ENCODE results near the gene TRPC1. TPM values are rescaled to one million over a fixed set of nuclear protein-coding genes. Genes with fewer than 3 reads are reported as not detected.
"Not testable (repeated sequence)": the region's sequence is repeated elsewhere in the genome, so short reads cannot be mapped to it uniquely, and the experiment has no call there.

TRPC1 gene
- total RNA-seq, 1 donor, result 19.9 TPM

- Histone ChIP-seq H3K4me1 (ENCODE audit: insufficient read depth, low read length) (no peaks in the 10 kb centered on the region), H2AFZ (ENCODE audit: low read length) (no peak overlapping the region), H3K4me2 (ENCODE audit: insufficient read depth, low read length) (no peak overlapping the region), H3K27me3 (ENCODE audit: insufficient read depth, low read length) (no peaks in the 10 kb centered on the region), H3K9me3 (ENCODE audit: low read depth, low read length) (no peaks in the 10 kb centered on the region), H3K27ac (ENCODE audit: low read depth, low read length) (no peak overlapping the region), H4K20me1 (ENCODE audit: insufficient read depth, low read length) (no peaks in the 10 kb centered on the region), H3K4me3 (ENCODE audit: insufficient read depth, low read length) (no peak overlapping the region), H3K36me3 (ENCODE audit: insufficient read depth, low read length) (no peaks in the 10 kb centered on the region), H3K79me2 (ENCODE audit: insufficient read depth, low read length) (no peaks in the 10 kb centered on the region)
- no peak for TF ChIP-seq CTCF (IDR thresholded peaks at IDR 0.05; ENCODE audit: extremely low read depth, low read depth, low read length)
- no peak for DNase-seq (ENCODE audit: insufficient read length, low spot score, missing footprints)
These were observed 17.3 kb upstream of the TRPC1 start for GRCh38 chr3:142706321-142707127.

DNA sequence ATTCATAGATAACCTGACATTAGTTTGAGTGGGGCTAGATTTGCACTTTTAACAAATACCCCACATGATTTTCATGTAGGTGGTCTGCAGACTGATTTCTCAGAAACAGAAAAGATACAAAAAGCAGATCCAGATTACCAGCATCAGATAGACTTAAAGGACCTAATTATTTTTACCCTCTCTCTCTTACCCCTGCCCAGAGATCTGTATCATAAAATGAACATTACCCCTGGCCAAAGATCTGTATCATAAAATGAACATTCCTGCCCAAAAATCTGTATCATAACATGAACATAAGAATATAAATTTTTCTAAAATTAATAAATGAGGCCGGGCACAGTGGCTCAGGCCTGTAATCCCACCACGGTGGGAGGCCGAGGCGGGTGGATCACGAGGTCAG is 14.6 kb upstream of the TRPC1 start:
- H3K4me1 ChIP-seq (ENCODE audit: insufficient read depth, low read length), result no peaks in the 10 kb centered on the region
- DNase-seq (ENCODE audit: insufficient read length, low spot score, missing footprints), result no peak
- no peaks in the 10 kb centered on the region for H3K27me3 ChIP-seq (ENCODE audit: insufficient read depth, low read length)
- no peak overlapping the region for H3K4me3 ChIP-seq (ENCODE audit: insufficient read depth, low read length)
- no peak overlapping the region for H3K4me2 ChIP-seq (ENCODE audit: insufficient read depth, low read length)
- H3K9me3 ChIP-seq (ENCODE audit: low read depth, low read length), result no peaks in the 10 kb centered on the region
- H3K36me3 ChIP-seq (ENCODE audit: insufficient read depth, low read length), result no peaks in the 10 kb centered on the region
- TF ChIP-seq CTCF (IDR thresholded peaks at IDR 0.05; ENCODE audit: extremely low read depth, low read depth, low read length), result no peak
- H3K27ac ChIP-seq (ENCODE audit: low read depth, low read length), result no peak overlapping the region
- H2AFZ ChIP-seq (ENCODE audit: low read length), result no peak overlapping the region
- H3K79me2 ChIP-seq (ENCODE audit: insufficient read depth, low read length), result no peaks in the 10 kb centered on the region
- no peaks in the 10 kb centered on the region for H4K20me1 ChIP-seq (ENCODE audit: insufficient read depth, low read length)

GRCh38 chr3:142714882-142715281 is 9.0 kb upstream of the TRPC1 start:
- not testable (repeated sequence) for H3K79me2 ChIP-seq (ENCODE audit: insufficient read depth, low read length); H3K4me3 ChIP-seq (ENCODE audit: insufficient read depth, low read length); H3K27me3 ChIP-seq (ENCODE audit: insufficient read depth, low read length); H3K27ac ChIP-seq (ENCODE audit: low read depth, low read length); H3K9me3 ChIP-seq (ENCODE audit: low read depth, low read length); H4K20me1 ChIP-seq (ENCODE audit: insufficient read depth, low read length); H2AFZ ChIP-seq (ENCODE audit: low read length); H3K4me1 ChIP-seq (ENCODE audit: insufficient read depth, low read length); H3K36me3 ChIP-seq (ENCODE audit: insufficient read depth, low read length); H3K4me2 ChIP-seq (ENCODE audit: insufficient read depth, low read length); DNase-seq (ENCODE audit: insufficient read length, low spot score, missing footprints)

GRCh38 chr3:142716102-142716501 is 7.7 kb upstream of the TRPC1 start:
- no peak for TF ChIP-seq CTCF (IDR thresholded peaks at IDR 0.05; ENCODE audit: extremely low read depth, low read depth, low read length)
- Histone ChIP-seq H3K27ac (ENCODE audit: low read depth, low read length) (no peak overlapping the region), H4K20me1 (ENCODE audit: insufficient read depth, low read length) (no peaks in the 10 kb centered on the region), H3K4me3 (ENCODE audit: insufficient read depth, low read length) (no peak overlapping the region), H3K36me3 (ENCODE audit: insufficient read depth, low read length) (no peaks in the 10 kb centered on the region), H3K4me1 (ENCODE audit: insufficient read depth, low read length) (no peaks in the 10 kb centered on the region), H3K79me2 (ENCODE audit: insufficient read depth, low read length) (no peaks in the 10 kb centered on the region), H3K9me3 (ENCODE audit: low read depth, low read length) (no peaks in the 10 kb centered on the region), H3K4me2 (ENCODE audit: insufficient read depth, low read length) (no peak overlapping the region), H2AFZ (ENCODE audit: low read length) (no peak overlapping the region), H3K27me3 (ENCODE audit: insufficient read depth, low read length) (no peaks in the 10 kb centered on the region)
- DNase-seq (ENCODE audit: insufficient read length, low spot score, missing footprints), result no peak

Measured in osteoblast (primary cell).